Stimulated activated CD8-positive, alpha-beta memory T cell treated with anti-CD3 and anti-CD28 coated beads, Interleukin-7, amount 100 ng/mL, for 48 hours (primary cell): ENCODE results near the gene CNOT2.

Experiments
- DNase-seq, 2 donors: peaks; one replicate each; pipeline ENCODE4 v3.0.0-alpha.2; 2020; ENCODE audit warnings: low read depth in 1 of 2; ENCODE audit errors: extremely low read depth in 1 of 2

Gene CNOT2

DNA sequence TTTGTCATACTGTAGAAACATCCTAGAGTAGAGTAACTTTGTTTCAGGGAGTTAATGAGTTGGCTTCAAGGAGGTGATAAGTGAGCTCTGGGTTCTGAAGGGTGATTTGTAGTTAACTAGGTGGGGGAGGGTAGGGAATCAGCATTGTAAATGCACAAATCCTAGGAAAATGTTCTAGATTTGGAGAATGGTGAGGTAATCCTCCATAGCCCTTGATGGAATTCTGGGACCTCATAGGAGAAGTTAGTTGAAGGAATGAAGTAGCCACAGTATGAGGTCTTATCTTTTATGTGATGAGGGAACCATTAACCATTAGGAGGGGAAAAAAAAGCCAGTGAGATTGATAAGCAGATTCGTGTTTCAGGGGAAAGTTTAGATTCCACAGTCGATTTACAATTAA lies 8.0 kb downstream of the CNOT2 start:
- no peak for DNase-seq

DNA sequence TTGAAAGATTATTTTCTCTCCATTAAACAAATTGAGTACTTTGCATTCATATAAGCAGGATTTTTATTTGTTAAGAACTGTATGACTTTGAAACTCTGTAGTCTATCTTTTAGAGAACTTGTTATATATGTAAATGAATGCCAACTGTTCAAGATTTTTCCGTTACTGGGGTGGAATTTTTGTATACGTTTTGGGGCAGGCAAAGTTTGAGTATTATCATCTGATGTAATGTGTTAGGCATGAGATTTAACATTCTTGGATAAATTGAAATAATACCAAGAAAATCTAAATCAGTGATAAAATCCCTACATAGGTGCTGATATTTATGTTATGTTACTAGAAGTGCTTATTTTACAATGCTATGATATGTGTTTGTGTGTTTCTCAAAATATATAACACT lies 8.4 kb downstream of the CNOT2 start:
- DNase-seq, result no peak

DNA sequence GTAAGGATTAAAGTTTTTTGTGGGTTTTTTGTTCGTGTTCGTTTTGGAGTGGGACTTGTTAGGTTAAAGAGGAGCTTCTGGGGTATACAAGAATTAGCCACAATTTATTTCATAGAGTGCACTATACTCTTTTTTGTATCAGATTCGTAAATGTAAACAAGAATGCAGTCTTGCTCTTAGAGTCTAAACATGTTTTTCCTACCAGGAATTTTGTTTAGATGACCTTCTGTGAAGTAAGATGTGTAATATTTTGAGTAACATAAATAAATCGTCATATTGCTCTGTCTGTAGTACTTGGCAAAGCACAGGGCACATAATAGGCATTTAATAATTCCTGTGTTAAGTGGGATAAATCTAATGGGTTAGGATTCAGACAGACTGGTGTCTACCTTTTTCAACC lies 9.6 kb downstream of the CNOT2 start:
- no peak for DNase-seq

DNA sequence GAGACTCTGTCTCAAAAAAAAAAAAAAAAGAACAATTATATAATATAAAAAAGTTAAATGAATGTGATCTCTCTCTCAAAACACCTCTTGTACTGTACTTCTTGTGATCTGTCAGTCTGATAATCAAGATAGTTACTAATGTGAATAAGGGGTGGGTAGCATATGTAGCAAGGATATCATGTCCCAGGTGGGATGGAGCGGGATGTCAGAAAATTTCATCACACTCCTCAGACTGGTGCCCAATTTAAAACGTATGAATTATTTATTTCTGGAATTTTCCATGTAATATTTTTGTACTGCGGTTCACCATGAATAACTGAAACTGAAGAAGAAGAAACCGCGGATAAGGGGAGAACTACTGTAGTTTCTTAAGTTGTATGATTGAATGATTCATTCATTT lies 11.0 kb downstream of the CNOT2 start:
- DNase-seq, result no peak

DNA sequence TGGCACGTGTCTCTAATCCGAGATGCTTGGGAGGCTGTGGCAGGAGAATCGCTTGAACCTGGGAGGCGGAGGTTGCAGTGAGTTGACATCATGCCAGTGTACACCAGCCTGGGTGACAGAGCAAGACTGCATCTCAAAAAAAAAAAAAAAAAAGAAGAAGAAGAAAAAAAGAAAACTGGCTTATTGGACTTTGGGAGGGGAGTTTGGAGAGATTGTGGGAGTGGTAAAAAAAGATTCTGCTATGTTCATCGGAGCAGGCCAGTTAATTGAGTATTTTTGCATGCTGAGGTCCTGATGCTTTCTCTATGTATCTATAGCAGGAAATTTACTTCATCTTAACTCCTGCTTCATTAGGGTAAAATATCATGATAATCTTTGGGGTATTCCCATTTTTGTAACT lies 11.6 kb downstream of the CNOT2 start:
- DNase-seq, result no peak

DNA sequence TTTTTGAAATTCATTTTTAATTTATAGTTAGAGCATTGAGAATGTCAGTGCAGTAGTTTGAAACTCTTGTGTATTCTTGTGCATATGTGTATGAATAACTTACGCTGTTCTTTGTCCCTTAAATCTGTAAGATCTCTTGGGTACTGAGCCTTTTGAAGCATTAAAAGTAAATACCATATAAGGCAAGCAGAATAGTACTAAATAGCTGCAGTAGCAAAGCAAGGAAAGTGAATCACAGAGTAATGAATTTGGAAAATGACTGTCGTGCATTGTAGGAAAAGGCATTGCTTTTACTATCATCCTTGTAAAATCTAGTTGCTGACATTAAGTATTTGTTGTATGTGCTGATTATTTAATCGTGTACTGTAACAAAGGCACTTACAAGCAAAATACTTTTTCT lies 12.1 kb downstream of the CNOT2 start:
- DNase-seq, result no peak

DNA sequence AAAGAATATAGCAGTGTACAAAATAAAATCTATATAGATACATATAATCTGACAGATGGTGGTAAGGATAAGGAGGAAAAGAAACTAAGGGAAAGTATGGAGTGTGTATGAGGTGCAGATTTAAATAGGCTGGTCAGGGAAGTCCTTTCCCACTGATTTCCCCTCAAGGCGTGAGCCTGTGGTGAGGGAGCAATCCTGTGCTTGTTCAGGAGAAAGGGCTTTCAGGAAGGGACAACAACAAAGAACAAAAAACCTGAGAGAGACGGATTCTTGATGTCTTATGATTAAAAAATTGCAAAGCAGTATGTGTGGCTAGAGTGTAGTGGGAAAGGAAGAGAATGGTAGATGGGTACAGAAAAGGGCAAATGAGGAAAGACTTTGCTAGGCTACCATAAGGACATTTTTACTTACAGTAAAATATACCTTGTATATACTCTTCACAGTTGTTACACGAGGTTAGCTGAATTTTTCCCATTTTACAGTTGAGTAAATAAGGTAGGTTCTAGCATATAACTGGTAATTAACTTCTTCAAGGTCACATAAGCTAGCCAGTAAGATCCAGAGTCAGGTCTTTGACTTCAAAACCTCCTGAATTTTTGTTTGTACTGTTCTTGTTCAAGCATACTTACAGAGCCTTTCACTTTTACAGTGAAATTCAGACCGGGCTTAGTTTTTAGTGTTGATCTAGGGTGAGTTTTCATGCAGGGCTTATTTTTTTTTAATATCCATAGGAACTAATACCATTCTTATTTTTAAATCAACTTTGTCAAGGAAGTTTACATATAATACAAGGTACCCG lies 15.6 kb downstream of the CNOT2 start:
- no peak for DNase-seq

DNA sequence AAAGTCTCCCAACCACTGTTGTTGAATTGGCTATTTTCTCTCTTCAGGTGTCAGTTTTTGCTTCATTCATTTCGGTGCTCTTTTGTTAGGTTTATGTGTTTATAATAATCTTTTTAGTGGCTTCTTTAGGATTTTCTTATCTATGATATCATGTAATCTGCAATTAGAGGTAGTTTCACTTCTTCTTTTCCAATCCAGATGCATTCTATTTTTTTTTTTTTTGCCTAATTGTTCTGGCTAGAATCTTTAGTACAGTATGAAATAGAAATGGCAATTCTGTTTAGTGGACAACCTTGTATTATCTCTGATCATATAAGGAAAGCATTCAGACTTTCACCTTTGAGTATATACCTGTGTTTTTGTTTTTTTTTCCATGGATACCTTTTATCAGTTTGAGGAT lies 17.4 kb downstream of the CNOT2 start:
- no peak for DNase-seq

DNA sequence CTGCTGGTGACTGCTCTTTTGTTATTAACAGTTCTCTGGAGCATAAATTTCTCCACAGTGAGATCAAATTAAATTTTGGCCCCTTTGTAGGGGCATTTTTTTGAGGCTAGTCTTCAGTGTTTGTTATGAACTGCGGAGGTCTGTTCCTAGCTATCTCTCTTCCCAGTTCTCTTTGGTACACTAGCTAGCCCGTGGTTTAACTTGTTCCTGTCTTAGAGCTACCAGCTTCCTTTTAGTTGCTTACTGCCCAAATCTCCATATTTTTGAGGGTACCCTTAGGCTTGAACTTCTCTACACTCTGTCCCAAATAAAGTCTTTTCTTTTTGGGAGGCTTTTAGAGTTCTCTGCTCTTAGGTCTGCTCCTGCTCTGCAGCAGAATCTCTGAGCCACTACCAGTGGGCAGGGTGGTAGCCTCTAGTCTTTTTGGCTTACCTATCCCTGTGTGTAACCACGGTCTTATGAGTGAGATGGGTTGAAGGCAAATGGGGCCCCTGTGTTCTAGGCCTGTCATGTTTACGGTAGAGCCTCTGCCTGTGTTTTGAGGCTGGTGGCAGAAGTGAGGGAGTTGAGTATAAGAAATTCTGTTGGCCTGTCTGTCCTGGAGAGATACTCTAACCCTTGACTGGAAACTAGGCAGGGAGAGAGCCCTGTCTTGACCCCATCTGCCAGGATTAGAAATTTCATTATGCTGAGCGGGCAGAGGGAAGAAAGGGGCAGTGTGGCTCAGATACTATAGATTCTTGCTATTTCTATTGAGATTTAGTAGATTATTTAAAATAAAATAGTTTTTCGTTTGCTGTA lies 21.0 kb downstream of the CNOT2 start:
- no peak for DNase-seq

DNA sequence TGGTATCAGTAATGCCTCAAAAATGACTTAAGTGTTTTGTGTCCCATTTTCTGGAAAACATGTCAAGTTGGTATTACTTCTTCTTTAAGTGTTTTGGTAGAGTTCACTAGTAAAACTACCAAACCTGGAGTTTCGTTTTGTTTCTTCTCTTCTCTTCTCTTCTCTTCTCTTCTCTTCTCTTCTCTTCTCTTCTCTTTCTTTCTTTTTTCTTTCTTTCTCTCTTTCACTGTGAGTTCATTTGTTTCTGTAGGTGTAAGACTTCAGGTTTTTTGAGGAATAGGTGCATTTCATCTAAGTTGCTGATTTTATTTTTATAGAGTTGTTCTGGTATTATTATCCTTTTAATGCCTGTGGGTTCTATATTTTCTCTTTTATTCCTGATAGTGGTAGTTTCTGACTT lies 21.9 kb downstream of the CNOT2 start:
- DNase-seq, result no peak

DNA sequence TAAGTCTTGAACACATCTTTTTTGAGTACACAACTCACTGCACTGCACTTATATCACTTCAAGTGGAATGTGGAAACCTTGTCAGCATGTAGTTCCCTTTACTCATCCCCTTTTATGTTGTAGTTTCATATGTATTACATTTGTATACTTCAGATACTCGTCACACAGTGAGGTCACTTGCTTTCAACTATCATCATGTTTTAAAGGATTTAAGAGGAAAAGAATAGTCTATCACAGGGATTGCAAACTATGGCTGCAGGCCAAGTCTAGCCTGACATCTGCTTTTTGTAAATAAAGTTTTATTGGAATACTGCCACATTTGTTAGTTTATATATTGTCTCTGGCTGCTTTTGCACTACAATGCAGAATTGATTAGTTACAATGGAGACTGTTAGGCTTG lies 24.3 kb downstream of the CNOT2 start:
- DNase-seq, result no peak

DNA sequence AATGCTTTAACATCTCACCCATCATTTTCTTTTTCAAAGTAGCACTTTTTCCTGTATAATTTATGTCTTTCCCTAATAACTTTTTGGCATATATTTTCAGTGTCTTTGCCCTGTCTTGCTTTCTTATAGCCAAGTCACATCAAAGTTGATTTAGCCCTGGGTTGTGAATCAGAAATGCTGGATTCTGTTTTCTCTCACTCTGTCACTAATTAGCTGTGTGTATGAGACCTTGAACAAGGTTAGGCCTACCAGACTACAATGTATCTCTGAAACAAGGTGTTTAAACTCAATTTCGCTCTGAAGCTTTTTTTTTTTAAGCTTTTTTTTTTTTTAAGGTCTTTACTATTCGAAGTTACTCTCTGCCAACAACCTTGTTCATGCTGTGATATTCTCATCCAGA lies 25.7 kb downstream of the CNOT2 start:
- no peak for DNase-seq

DNA sequence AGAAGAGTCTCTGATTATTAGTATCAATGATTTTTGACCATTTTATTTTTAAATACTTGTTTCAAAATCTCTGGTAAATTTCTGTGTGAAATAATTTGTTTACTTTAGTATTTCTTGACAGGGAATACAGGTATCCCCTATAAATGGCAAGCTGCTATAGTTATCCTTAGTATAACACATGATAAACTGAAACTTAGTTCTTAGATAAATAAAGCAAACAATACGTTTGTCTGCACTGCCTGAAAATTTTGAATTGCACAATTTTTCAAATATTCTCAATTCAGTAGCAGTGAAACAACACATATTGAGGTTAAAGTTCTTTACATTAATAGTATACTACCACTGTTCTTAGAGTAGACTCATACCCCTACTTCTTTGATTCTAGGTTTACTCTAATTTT lies 26.9 kb downstream of the CNOT2 start:
- no peak for DNase-seq

DNA sequence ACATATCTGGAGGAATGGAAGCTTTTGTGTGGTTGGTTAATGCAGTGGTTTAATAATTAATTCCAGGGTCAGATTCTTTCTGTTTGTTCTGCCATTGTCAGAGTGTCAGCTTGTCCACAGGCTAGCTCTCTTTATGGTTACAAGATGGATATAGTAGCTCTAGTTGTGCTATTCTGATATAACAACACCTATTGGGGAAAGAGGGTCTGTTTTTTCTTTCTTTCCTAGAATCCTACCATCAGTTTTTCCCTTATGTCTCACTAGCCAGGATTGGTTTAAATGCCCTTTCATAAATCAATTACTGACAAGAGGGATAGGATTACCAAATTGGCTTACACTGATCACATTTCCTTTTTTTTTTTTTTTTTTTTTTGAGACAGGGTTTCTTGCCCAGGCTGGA lies 27.8 kb downstream of the CNOT2 start:
- DNase-seq, result no peak

DNA sequence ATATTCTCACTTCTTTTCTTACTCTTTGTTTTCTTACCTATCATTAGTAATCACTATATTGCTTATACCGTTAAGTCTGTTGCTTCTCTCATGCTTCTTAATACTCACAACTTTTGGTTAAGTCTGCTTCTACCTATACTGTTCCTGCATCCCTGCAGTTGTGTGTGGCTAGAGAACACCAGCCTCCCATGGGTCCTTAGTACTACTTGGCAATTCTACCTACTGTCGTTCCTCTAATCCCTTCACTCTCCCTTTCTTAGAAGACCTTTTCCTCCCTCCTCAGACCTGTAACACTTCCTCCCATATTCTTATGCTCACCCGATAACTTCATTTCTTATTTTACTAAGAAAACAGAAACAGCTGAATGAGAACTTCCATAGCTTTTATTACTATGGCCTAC lies 29.3 kb downstream of the CNOT2 start:
- no peak for DNase-seq

DNA sequence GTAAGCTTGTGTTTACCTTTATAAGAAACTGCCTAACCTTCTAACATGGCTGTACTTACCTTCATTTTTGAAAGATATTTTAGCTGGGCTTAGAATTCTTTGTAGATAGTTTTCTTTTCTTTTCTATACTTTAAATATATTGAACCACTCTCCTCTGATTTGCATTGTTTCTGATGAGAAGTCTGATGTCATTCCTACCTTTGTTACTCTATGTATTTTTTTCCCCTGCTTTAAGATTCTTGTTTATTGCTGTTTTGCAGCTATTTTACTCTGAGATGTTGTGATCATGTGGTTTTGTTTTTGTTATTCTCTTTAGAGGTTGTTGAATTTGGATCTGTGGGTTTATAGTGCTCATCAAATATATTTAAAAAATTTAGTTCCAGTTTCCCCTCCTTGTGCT lies 31.8 kb downstream of the CNOT2 start:
- DNase-seq, result no peak

DNA sequence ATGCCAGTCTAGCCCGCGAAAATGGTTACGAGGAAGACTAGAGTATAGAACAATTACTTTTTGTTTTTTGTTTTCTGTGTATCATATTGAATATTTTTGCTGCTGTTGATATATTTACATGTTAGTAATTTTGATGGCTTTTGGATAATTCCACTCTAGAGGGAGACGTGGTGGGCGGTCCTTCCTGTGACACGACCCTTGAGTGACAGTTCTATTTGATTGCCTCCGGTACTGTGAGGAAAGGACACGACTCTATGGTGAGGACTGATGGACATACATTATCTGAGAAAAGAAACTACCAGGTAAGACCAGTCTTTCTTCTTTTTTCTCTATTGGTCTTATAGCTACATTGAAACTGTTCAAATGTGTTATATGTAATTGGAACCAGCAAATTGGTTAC lies 34.7 kb downstream of the CNOT2 start:
- no peak for DNase-seq

DNA sequence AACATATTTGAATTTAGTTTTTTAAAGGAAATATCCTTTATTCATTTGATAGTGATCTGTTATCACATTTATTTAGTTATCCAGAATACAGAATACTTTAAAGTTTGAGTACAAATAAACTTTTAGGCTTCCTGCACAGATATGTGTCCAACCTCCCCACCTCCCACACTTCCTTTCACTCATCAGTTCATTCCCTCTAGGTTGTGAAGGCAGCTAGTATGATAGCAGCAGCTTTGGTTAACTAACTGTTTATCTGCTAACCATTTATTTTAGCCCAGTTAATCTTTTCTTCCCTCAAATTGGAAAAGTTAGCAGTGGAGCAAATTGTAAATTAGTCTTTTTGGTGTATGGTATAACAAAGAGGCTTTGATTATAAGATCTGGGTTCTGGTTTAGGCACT lies 35.7 kb downstream of the CNOT2 start:
- no peak for DNase-seq

DNA sequence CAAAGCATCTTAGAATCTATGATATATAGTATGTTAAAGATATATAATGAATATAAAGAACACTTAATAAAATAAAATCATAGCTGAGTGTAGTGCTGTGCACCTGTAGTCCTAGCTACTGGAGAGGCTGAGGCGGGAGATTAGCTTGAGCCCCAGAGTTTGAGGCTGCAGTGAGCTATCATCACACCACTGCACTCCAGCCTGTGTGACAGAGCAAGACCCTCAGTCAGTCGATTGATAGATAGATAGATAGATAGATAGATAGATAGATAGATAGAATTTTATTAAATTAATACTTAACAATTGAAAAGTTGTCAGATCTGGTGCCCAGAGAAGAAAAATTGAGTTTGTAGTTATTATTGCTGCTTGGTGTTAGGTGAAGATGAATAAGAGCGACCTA lies 40.0 kb downstream of the CNOT2 start:
- no peak for DNase-seq

DNA sequence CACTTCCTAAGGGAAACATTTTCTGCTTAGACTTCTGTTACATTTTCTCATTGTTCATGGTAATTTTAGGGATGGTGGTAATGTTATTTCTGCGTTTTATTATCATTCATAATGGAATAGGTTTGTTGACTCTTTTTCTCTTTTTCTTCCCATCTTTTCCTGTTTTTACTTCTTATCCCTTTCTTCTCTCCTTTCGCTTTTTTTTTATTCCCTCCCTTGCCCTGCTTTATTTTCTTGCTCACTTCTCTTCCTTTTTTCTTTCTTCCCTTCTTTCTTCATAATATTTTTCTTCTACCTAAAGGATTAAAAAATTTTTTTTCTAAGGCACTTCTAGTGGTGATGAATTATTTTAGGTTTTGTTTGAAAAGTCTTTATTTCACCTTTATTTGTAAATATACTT lies 45.6 kb downstream of the CNOT2 start:
- no peak for DNase-seq

DNA sequence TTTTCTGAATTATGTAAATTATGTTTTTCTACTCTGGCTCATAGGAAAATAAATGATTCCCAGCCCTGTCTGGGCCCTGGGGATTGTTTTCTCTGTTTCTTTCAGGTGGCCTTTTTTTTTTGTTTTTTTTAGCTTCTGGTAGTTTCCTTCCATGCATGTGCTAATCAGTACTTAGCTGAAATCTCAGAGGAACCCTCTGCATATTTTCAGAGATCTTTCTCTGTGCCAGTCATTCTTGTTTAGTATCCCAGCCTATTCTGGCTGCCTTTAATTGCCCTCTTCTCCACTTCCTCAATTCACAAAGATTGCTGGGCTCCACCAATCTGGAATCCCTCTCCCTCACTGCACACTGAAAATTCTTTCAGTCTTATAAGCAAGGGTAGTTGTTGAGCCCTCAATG lies 46.9 kb downstream of the CNOT2 start:
- DNase-seq, result no peak

DNA sequence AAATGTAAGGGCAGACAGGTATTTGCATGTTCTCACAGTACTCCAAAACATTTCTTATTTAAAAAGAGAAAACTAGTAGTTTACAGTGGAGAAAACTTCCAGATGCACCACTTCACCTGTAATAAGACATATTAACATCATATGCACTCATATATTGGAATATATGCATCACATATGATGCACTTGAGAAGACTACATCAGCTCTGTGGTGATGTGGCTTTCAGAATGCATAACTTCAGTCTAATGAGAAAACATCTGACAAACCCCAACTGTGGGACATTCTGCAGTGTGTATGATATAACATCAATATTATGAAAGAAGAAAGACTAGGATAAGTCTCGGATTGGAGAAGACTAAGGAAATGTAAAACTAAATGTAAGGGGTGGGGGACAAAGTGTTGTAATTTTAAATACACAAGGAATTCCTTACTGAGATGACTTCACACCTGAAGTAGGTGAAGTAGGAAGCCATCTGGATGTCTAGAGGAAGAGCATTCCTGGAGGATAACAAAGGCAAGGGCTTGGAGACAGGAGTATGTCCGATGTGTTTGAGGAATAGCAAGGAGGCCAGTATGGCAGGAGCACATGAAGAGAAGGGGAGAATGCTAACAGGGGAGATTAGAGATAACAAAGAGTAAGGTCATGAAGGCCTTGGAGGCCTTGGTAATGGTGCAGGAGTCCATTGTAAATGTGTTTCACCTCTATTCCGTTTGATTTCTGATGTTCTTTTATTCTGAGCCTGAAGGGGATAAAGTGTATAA lies 49.0 kb downstream of the CNOT2 start:
- DNase-seq, result no peak
